NCI-H2029 treated with DMSO at 0.1 percent for 48 hours (cell line): ENCODE data around the gene MTO1.
"Not testable (repeated sequence)": the region's sequence is repeated elsewhere in the genome, so short reads cannot be mapped to it uniquely, and the experiment has no call there.

Experiments used
- DNase-seq: peaks from one replicate; lab custom pipeline; 2025; lab: John Stamatoyannopoulos, UW

Gene MTO1

GRCh38 chr6:73525546-73526330 lies 64.2 kb downstream of the MTO1 start:
- no peak for DNase-seq

GRCh38 chr6:73528897-73529296 lies 67.4 kb downstream of the MTO1 start:
- no peak for DNase-seq

GRCh38 chr6:73532293-73532692 lies 70.8 kb downstream of the MTO1 start:
- no peak for DNase-seq

- no peak for DNase-seq
Measured at GRCh38 chr6:73534628-73535027, 73.1 kb downstream of the MTO1 start.

- no peak for DNase-seq
Measured at GRCh38 chr6:73537677-73538076, 76.1 kb downstream of the MTO1 start.

- DNase-seq = no peak
Measured at GRCh38 chr6:73538116-73538779, 76.7 kb downstream of the MTO1 start.

- DNase-seq = not testable (repeated sequence)
Measured at GRCh38 chr6:73542481-73542880, 80.9 kb downstream of the MTO1 start.

- no peak for DNase-seq
Measured at GRCh38 chr6:73542891-73543290, 81.4 kb downstream of the MTO1 start.

GRCh38 chr6:73547036-73547435 lies 85.5 kb downstream of the MTO1 start:
- DNase-seq = no peak

GRCh38 chr6:73548458-73549446 lies 87.2 kb downstream of the MTO1 start:
- no peak for DNase-seq

GRCh38 chr6:73551115-73551514 lies 89.6 kb downstream of the MTO1 start:
- DNase-seq = not testable (repeated sequence)

GRCh38 chr6:73555380-73555949 lies 93.9 kb downstream of the MTO1 start:
- DNase-seq = not testable (repeated sequence)

GRCh38 chr6:73556836-73557235 lies 95.3 kb downstream of the MTO1 start:
- DNase-seq = no peak
